KG1 (cell line): Measurements from ENCODE around the gene SYNCRIP.
"Not testable (repeated sequence)": the region's sequence is repeated elsewhere in the genome, so short reads cannot be mapped to it uniquely, and the experiment has no call there.

Experiments used
- DNase-seq: peaks from one replicate; lab custom pipeline; 2025; lab: John Stamatoyannopoulos, UW

The SYNCRIP gene

GRCh38 chr6:85593438-85594196, 49.1 kb downstream of the SYNCRIP start, which contains the start of gene SNX14:
Gene SNX14 (minus strand): TSS chr6:85593858. CDS start chr6:85593718, 140 bp downstream.
- DNase-seq, result peak; percentile 91

DNA sequence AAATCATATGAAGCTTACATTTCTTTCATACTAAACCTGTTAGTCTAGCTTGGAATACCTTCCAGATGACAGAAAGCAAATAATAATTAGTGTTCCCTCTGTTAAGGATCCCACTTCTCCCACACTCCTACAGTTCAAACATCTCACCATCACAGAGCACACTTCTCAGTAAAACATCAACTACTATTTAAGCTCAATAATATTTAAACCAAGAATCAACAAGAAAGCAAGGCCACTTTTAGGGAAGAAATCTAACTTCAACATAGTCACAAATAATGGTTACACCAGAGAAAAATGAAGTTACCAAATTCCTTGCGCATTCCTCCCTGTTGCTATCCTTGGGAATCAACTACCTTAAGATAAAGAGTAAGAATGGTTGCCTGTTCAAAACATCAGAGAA, 50.7 kb downstream of the SYNCRIP start:
- DNase-seq, result no peak

DNA sequence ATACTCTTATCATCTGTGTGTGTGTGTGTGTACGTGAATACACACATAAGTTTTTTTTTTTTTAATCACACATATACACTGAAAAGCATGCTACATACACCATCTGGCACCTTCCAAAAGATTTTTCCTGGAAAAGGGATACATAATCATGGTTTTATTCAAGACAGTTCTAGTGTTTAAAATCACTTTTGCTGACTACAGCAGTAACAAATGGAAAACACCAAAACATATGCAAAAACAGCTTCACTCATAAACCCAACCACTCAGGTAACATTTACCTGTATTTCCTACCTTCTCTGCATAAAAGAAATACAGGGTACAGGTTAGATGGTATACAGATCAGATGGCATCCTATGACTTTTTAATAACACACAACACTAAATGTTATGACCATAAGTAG, 51.5 kb downstream of the SYNCRIP start:
- DNase-seq, result no peak

GRCh38 chr6:85585741-85586140, 56.9 kb downstream of the SYNCRIP start:
- no peak for DNase-seq

- DNase-seq, result not testable (repeated sequence)
These were observed 59.9 kb downstream of the SYNCRIP start for GRCh38 chr6:85582832-85583231.

- no peak for DNase-seq
These were observed 61.1 kb downstream of the SYNCRIP start for GRCh38 chr6:85581572-85581971.

- no peak for DNase-seq
These were observed 61.8 kb downstream of the SYNCRIP start for GRCh38 chr6:85580878-85581267.

- no peak for DNase-seq
These were observed 62.4 kb downstream of the SYNCRIP start for GRCh38 chr6:85580118-85580877.

DNA sequence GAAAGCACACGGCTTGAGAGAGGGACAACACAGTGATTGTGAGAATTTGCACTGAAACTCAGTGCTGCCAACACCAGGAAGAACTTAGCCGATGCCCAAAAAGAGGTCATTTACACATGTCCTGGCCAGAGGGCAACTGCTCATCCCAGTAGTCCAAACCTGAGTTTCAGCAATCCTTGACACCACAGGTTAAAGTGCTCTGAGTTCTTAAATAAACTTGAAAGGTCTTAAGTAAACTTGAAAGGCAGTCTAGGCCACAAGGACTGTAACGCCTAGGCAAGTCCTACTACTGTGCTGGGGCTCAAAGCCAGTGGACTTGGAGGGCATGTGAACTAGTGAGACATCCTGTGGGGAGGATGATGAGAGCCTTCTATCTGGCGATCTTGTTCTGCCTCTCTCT, 63.1 kb downstream of the SYNCRIP start:
- DNase-seq, result no peak

- DNase-seq, result no peak
These were observed 66.2 kb downstream of the SYNCRIP start for GRCh38 chr6:85576476-85576875.

GRCh38 chr6:85574932-85575598, 67.6 kb downstream of the SYNCRIP start:
- DNase-seq, result no peak

DNA sequence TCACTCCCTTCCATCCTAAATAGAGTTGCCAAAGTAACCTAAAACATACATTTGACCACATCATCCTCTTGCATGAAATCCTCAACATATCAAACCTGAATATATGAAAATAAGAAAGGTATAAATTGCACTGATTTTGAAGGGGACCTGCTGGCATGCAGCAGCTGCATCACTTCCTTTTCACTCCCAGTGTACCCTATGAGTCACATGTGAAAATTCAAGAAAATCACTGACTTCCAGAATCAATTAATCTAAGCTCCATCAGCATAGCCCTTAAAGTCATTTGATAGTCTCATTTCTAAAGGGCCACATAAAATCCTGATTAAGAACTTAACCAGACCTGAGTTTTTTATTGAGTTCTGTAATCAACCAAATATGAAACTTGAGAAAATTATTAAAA, 73.4 kb downstream of the SYNCRIP start:
- no peak for DNase-seq

DNA sequence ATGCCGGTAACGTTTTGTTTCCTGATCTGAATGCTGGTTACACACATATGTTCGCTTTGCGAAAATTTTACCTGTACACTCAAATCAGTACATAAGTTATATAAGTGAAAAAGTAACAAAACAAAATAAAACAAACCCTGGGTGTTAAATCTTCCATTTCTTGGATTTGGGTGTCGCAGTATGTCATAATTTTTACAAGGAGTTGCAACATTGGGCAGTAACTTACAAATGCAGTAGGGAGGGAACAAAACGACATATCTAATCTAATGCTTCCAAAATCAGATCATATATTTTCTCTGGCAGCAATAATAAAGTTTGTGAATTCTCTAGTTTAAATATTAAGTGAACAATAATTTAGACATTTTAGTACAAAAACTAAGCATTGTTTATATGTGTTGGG, 74.3 kb downstream of the SYNCRIP start:
- no peak for DNase-seq

DNA sequence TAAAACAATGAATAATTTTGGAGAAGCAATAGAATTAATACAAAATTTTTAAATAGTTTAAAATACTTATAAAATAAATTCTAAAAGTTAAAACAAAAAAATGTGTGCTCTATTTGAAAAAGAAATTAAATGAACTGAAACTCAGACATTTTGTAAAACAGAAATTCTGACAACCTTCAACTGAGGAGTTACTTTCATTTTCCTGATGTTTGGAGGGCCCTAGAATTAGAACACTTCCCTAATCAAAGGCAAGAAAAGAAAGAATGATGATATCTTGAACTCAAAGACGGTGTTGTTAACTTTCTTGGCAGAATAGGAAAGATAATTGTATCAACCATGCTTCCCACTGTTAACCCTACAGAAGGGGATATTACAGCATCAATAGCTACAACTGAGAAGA, 77.0 kb downstream of the SYNCRIP start:
- no peak for DNase-seq

DNA sequence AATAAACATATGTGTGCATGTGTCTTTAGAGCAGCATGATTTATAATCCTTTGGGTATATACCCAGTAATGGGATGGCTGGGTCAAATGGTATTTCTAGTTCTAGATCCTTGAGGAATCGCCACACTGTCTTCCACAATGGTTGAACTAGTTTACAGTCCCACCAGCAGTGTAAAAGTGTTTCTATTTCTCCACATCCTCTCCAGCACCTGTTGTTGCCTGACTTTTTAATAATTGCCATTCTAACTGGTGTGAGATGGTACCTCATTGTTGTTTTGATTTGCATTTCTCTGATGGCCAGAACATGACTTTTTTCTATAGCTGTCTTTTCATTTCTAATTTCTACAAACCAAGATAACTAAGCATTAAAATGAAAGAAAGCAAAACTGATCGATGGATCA, 78.5 kb downstream of the SYNCRIP start:
- DNase-seq, result not testable (repeated sequence)
